ENCODE results near the gene FOXJ2.

GRCh38 chr12:8058506-8058905 lies 26.0 kb downstream of the FOXJ2 start:
- no peak for TF ChIP-seq CTCF (IDR thresholded peaks at IDR 0.05)
- no peak for TF ChIP-seq POLR2A (IDR thresholded peaks at IDR 0.05)

All from right lobe of liver (tissue), 4 donors.